ENCODE measurements around the gene TIGD6.

The TIGD6 gene

GRCh38 chr5:149963729-149964128 is 36.7 kb downstream of the TIGD6 start:
- Histone ChIP-seq H3K4me3 (ENCODE audit: low read length, poor library complexity, severe bottlenecking) (no peak overlapping the region), H3K36me3 (ENCODE audit: insufficient read depth, low read length) (no peaks in the 10 kb centered on the region), H3K9me3 (ENCODE audit: insufficient read depth, low read depth, low read length) (no peaks in the 10 kb centered on the region), H4K20me1 (ENCODE audit: insufficient read depth, low read length, poor library complexity, severe bottlenecking) (no peaks in the 10 kb centered on the region), H3K27me3 (ENCODE audit: insufficient read depth, low read length, poor library complexity, severe bottlenecking) (no peaks in the 10 kb centered on the region), H3K9me2 (replicated peaks; ENCODE audit: low read depth, low read length) (no peaks in the 10 kb centered on the region), H3F3A (ENCODE audit: low read depth) (no peaks in the 10 kb centered on the region), H3K79me2 (ENCODE audit: insufficient read depth, low read length) (peaks cover 3% of the 10 kb centered on the region; the same call in 1 of the 2 replicates), H3K4me2 (ENCODE audit: low read depth, low read length, poor library complexity, severe bottlenecking) (no peak overlapping the region), H3K4me1 (ENCODE audit: insufficient read depth, low read length, poor library complexity, severe bottlenecking) (peaks cover 19% of the 10 kb centered on the region), H3K9ac (ENCODE audit: low read depth, low read length, poor library complexity, severe bottlenecking) (no peak overlapping the region), H2AFZ (ENCODE audit: low read length) (no peak overlapping the region)
- TF ChIP-seq CTCF (conservative IDR thresholded peaks at IDR 0.05; ENCODE audit: low read length), result no peak

- no peaks in the 10 kb centered on the region for H3K36me3 ChIP-seq (ENCODE audit: insufficient read depth, low read length)
- peaks cover 19% of the 10 kb centered on the region for H3K4me1 ChIP-seq (ENCODE audit: insufficient read depth, low read length, poor library complexity, severe bottlenecking)
- H3F3A ChIP-seq (ENCODE audit: low read depth), result no peaks in the 10 kb centered on the region
- no peak overlapping the region for H3K4me3 ChIP-seq (ENCODE audit: low read length, poor library complexity, severe bottlenecking)
- TF ChIP-seq CTCF (conservative IDR thresholded peaks at IDR 0.05; ENCODE audit: low read length) (no peak), EZH2phosphoT487 (IDR thresholded peaks at IDR 0.05; ENCODE audit: borderline replicate concordance) (no peak)
- H3K27me3 ChIP-seq (ENCODE audit: insufficient read depth, low read length, poor library complexity, severe bottlenecking), result no peaks in the 10 kb centered on the region
- no peaks in the 10 kb centered on the region for H4K20me1 ChIP-seq (ENCODE audit: insufficient read depth, low read length, poor library complexity, severe bottlenecking)
- no peaks in the 10 kb centered on the region for H3K9me2 ChIP-seq (replicated peaks; ENCODE audit: low read depth, low read length)
- H3K4me2 ChIP-seq (ENCODE audit: low read depth, low read length, poor library complexity, severe bottlenecking), result peak overlapping the region; percentile 74
- no peak overlapping the region for H3K9ac ChIP-seq (ENCODE audit: low read depth, low read length, poor library complexity, severe bottlenecking)
- H3K9me3 ChIP-seq (ENCODE audit: insufficient read depth, low read depth, low read length), result no peaks in the 10 kb centered on the region
- H2AFZ ChIP-seq (ENCODE audit: low read length), result no peak overlapping the region
- peaks cover 3% of the 10 kb centered on the region; the same call in 1 of the 2 replicates for H3K79me2 ChIP-seq (ENCODE audit: insufficient read depth, low read length)
These were observed 37.7 kb downstream of the TIGD6 start for GRCh38 chr5:149962601-149963300.

- H3K79me2 ChIP-seq (ENCODE audit: insufficient read depth, low read length), result peaks cover 3% of the 10 kb centered on the region; the same call in 1 of the 2 replicates
- TF ChIP-seq EZH2phosphoT487 (IDR thresholded peaks at IDR 0.05; ENCODE audit: borderline replicate concordance) (no peak), CTCF (conservative IDR thresholded peaks at IDR 0.05; ENCODE audit: low read length) (peak; percentile 70)
- H3K27me3 ChIP-seq (ENCODE audit: insufficient read depth, low read length, poor library complexity, severe bottlenecking), result no peaks in the 10 kb centered on the region
- H3K4me1 ChIP-seq (ENCODE audit: insufficient read depth, low read length, poor library complexity, severe bottlenecking), result peaks cover 19% of the 10 kb centered on the region
- H3K9ac ChIP-seq (ENCODE audit: low read depth, low read length, poor library complexity, severe bottlenecking), result peak overlapping the region; percentile 89
- no peak overlapping the region for H2AFZ ChIP-seq (ENCODE audit: low read length)
- H3F3A ChIP-seq (ENCODE audit: low read depth), result no peaks in the 10 kb centered on the region
- no peaks in the 10 kb centered on the region for H4K20me1 ChIP-seq (ENCODE audit: insufficient read depth, low read length, poor library complexity, severe bottlenecking)
- H3K9me3 ChIP-seq (ENCODE audit: insufficient read depth, low read depth, low read length), result no peaks in the 10 kb centered on the region
- H3K9me2 ChIP-seq (replicated peaks; ENCODE audit: low read depth, low read length), result no peaks in the 10 kb centered on the region
- no peaks in the 10 kb centered on the region for H3K36me3 ChIP-seq (ENCODE audit: insufficient read depth, low read length)
- peak overlapping the region; percentile 74 for H3K4me2 ChIP-seq (ENCODE audit: low read depth, low read length, poor library complexity, severe bottlenecking)
- peak overlapping the region; percentile 77 for H3K4me3 ChIP-seq (ENCODE audit: low read length, poor library complexity, severe bottlenecking)
These were observed 38.5 kb downstream of the TIGD6 start for GRCh38 chr5:149961957-149962409.

Measured in Loucy (cell line).